Measurements from ENCODE around the gene CACNA1B.

The CACNA1B gene

GRCh38 chr9:138020120-138020794 is 142.7 kb downstream of the CACNA1B start:
- no peak for DNase-seq

- no peak for DNase-seq
These were observed 143.2 kb downstream of the CACNA1B start for GRCh38 chr9:138020795-138021182.

GRCh38 chr9:138021251-138022056 is 143.9 kb downstream of the CACNA1B start:
- DNase-seq = no peak

- no peak for DNase-seq
These were observed 144.6 kb downstream of the CACNA1B start for GRCh38 chr9:138022121-138022741.

- no peak for DNase-seq
These were observed 145.3 kb downstream of the CACNA1B start for GRCh38 chr9:138022756-138023393.

- DNase-seq = no peak
These were observed 146.0 kb downstream of the CACNA1B start for GRCh38 chr9:138023394-138024124.

GRCh38 chr9:138024131-138024530 is 146.5 kb downstream of the CACNA1B start:
- DNase-seq = no peak

GRCh38 chr9:138024831-138025291 is 147.3 kb downstream of the CACNA1B start:
- DNase-seq = no peak

- DNase-seq = no peak
These were observed 147.8 kb downstream of the CACNA1B start for GRCh38 chr9:138025417-138025816.

GRCh38 chr9:138025908-138026307 is 148.3 kb downstream of the CACNA1B start:
- no peak for DNase-seq

- no peak for DNase-seq
These were observed 151.0 kb downstream of the CACNA1B start for GRCh38 chr9:138028596-138028995.

- DNase-seq = no peak
These were observed 153.6 kb downstream of the CACNA1B start for GRCh38 chr9:138031186-138031585.

GRCh38 chr9:138033950-138034349 is 156.4 kb downstream of the CACNA1B start:
- no peak for DNase-seq

- DNase-seq = no peak
These were observed 159.6 kb downstream of the CACNA1B start for GRCh38 chr9:138037140-138037539.

GRCh38 chr9:138038244-138038671 is 160.7 kb downstream of the CACNA1B start:
- no peak for DNase-seq

- no peak for DNase-seq
These were observed 163.2 kb downstream of the CACNA1B start for GRCh38 chr9:138040446-138041430.

GRCh38 chr9:138042146-138042545 is 164.6 kb downstream of the CACNA1B start:
- DNase-seq = no peak

GRCh38 chr9:138042640-138043039 is 165.1 kb downstream of the CACNA1B start:
- no peak for DNase-seq

GRCh38 chr9:138043061-138043410 is 165.5 kb downstream of the CACNA1B start:
- DNase-seq = no peak

- DNase-seq = no peak
These were observed 166.1 kb downstream of the CACNA1B start for GRCh38 chr9:138043411-138044345.

Measured in femur (tissue), 1 donor.